ENCODE results near the gene ALS2CL.

Gene ALS2CL

GRCh38 chr3:46643701-46644100 is 49.8 kb downstream of the ALS2CL start:
- Histone ChIP-seq H3K79me2 (ENCODE audit: low read length) (no peaks in the 10 kb centered on the region), H3K27ac (ENCODE audit: low read length) (no peak overlapping the region), H3K9me3 (replicated peaks; ENCODE audit: insufficient read depth, low read length) (no peaks in the 10 kb centered on the region), H3K27me3 (replicated peaks; ENCODE audit: insufficient read depth, low read length) (no peaks in the 10 kb centered on the region), H3K4me1 (ENCODE audit: low read length) (no peaks in the 10 kb centered on the region), H3K4me2 (ENCODE audit: low read depth, low read length) (no peak overlapping the region), H3K36me3 (replicated peaks; ENCODE audit: insufficient read depth, low read length) (no peaks in the 10 kb centered on the region), H3K9ac (ENCODE audit: low read length) (no peak overlapping the region), H3F3A (ENCODE audit: insufficient read depth, low read length) (no peaks in the 10 kb centered on the region), H3K9me2 (replicated peaks; ENCODE audit: insufficient read depth, low read length) (no peaks in the 10 kb centered on the region), H2AFZ (ENCODE audit: low read length) (no peak overlapping the region), H4K20me1 (ENCODE audit: insufficient read depth, low read length) (no peaks in the 10 kb centered on the region), H3K4me3 (ENCODE audit: low read length) (no peak overlapping the region)
- no peak for TF ChIP-seq CTCF (IDR thresholded peaks at IDR 0.05; ENCODE audit: low read length)
- TF ChIP-seq EZH2phosphoT487 (IDR thresholded peaks at IDR 0.05; ENCODE audit: low read length): no peak
- no peak for TF ChIP-seq EZH2 (optimal IDR thresholded peaks at IDR 0.05; ENCODE audit: low read depth, low read length)
- no peak for DNase-seq

GRCh38 chr3:46642971-46643370 is 50.5 kb downstream of the ALS2CL start:
- no peaks in the 10 kb centered on the region for H3K9me2 ChIP-seq (replicated peaks; ENCODE audit: insufficient read depth, low read length)
- no peak overlapping the region for H3K4me3 ChIP-seq (ENCODE audit: low read length)
- no peaks in the 10 kb centered on the region for H4K20me1 ChIP-seq (ENCODE audit: insufficient read depth, low read length)
- H3K36me3 ChIP-seq (replicated peaks; ENCODE audit: insufficient read depth, low read length): no peaks in the 10 kb centered on the region
- no peaks in the 10 kb centered on the region for H3K4me1 ChIP-seq (ENCODE audit: low read length)
- TF ChIP-seq EZH2phosphoT487 (IDR thresholded peaks at IDR 0.05; ENCODE audit: low read length): no peak
- TF ChIP-seq EZH2 (optimal IDR thresholded peaks at IDR 0.05; ENCODE audit: low read depth, low read length): no peak
- TF ChIP-seq CTCF (IDR thresholded peaks at IDR 0.05; ENCODE audit: low read length): no peak
- H3K27me3 ChIP-seq (replicated peaks; ENCODE audit: insufficient read depth, low read length): no peaks in the 10 kb centered on the region
- no peaks in the 10 kb centered on the region for H3K9me3 ChIP-seq (replicated peaks; ENCODE audit: insufficient read depth, low read length)
- H3K27ac ChIP-seq (ENCODE audit: low read length): no peak overlapping the region
- no peak overlapping the region for H3K4me2 ChIP-seq (ENCODE audit: low read depth, low read length)
- no peak for DNase-seq
- no peaks in the 10 kb centered on the region for H3F3A ChIP-seq (ENCODE audit: insufficient read depth, low read length)
- H3K9ac ChIP-seq (ENCODE audit: low read length): no peak overlapping the region
- H3K79me2 ChIP-seq (ENCODE audit: low read length): no peaks in the 10 kb centered on the region
- no peak overlapping the region for H2AFZ ChIP-seq (ENCODE audit: low read length)

- DNase-seq: no peak
- Histone ChIP-seq H3K9me2 (replicated peaks; ENCODE audit: insufficient read depth, low read length) (no peaks in the 10 kb centered on the region), H3K36me3 (replicated peaks; ENCODE audit: insufficient read depth, low read length) (no peaks in the 10 kb centered on the region), H3K9ac (ENCODE audit: low read length) (no peak overlapping the region), H3K27ac (ENCODE audit: low read length) (no peak overlapping the region), H3K4me1 (ENCODE audit: low read length) (no peaks in the 10 kb centered on the region), H3F3A (ENCODE audit: insufficient read depth, low read length) (no peaks in the 10 kb centered on the region), H3K79me2 (ENCODE audit: low read length) (no peaks in the 10 kb centered on the region), H3K4me3 (ENCODE audit: low read length) (no peak overlapping the region), H4K20me1 (ENCODE audit: insufficient read depth, low read length) (no peaks in the 10 kb centered on the region), H2AFZ (ENCODE audit: low read length) (no peak overlapping the region), H3K27me3 (replicated peaks; ENCODE audit: insufficient read depth, low read length) (no peaks in the 10 kb centered on the region), H3K9me3 (replicated peaks; ENCODE audit: insufficient read depth, low read length) (no peaks in the 10 kb centered on the region), H3K4me2 (ENCODE audit: low read depth, low read length) (no peak overlapping the region)
- TF ChIP-seq EZH2 (optimal IDR thresholded peaks at IDR 0.05; ENCODE audit: low read depth, low read length) (no peak), CTCF (IDR thresholded peaks at IDR 0.05; ENCODE audit: low read length) (no peak), EZH2phosphoT487 (IDR thresholded peaks at IDR 0.05; ENCODE audit: low read length) (no peak)
Observed at GRCh38 chr3:46640927-46641326, 52.6 kb downstream of the ALS2CL start.

Data from MM.1S (cell line).